Esophagus muscularis mucosa (tissue), 4 donors: ENCODE results near the gene CACNG1. TPM values are rescaled to one million over a fixed set of nuclear protein-coding genes. Genes with fewer than 3 reads are reported as not detected.

Experiments used
- DNase-seq: peaks from one replicate; pipeline ENCODE4 v3.0.0-alpha.2; 2017; ENCODE audit errors: extremely low spot score
- H3K27ac ChIP-seq, 4 donors: fragments of 200-600 bp; sonication (generic); replicated peaks in 1 of 4; 1 replicate in 3 of 4; 2 replicates in 1 of 4; pipeline ENCODE4 v1.5.1; 2016 to 2019; ENCODE audit warnings: mild to moderate bottlenecking in 1 of 4
- H3K27me3 ChIP-seq, 4 donors: fragments of 200-600 bp; sonication (generic); one replicate each; pipeline versions ENCODE4 v1.5.1 to v1.6.0; 2016 to 2019
- H3K36me3 ChIP-seq, 4 donors: fragments of 200-600 bp; sonication (generic); one replicate each; pipeline ENCODE4 v1.5.1; 2016 to 2019
- H3K4me1 ChIP-seq, 4 donors: fragments of 200-600 bp; sonication (generic); one replicate each; pipeline ENCODE4 v1.5.1; 2016 to 2019
- H3K4me3 ChIP-seq, 4 donors: fragments of 200-600 bp; sonication (generic); 1 replicate in 2 of 4; 2 replicates in 2 of 4; pipeline ENCODE4 v1.5.1; 2016 to 2019; ENCODE audit warnings: mild to moderate bottlenecking in 4 of 4, moderate library complexity in 1 of 4
- H3K9me3 ChIP-seq, 4 donors: fragments of 200-600 bp; sonication (generic); 1 replicate in 3 of 4; 2 replicates in 1 of 4; pipeline ENCODE4 v1.5.1; 2016 to 2019
- EP300 ChIP-seq: sonication (generic); formaldehyde crosslinking; IDR thresholded peaks from one replicate; pipeline ENCODE4 v1.6.1; 2017; ENCODE audit warnings: antibody characterized with exemption
- POLR2A ChIP-seq: fragments of 450-650 bp; IDR thresholded peaks from one replicate; pipeline ENCODE4 v1.6.1; 2017; ENCODE audit warnings: antibody characterized with exemption, moderate library complexity, mild to moderate bottlenecking, low read depth
- POLR2AphosphoS5 ChIP-seq, 2 donors: sonication (generic); formaldehyde crosslinking; IDR thresholded peaks; one replicate each; pipeline ENCODE4 v1.6.1; 2017; ENCODE audit warnings: antibody characterized with exemption in 2 of 2
- WGBS: methylation state at CpG from one replicate; pipeline ENCODE4 v1.1.5; 2018; 5-methylcytosine and 5-hydroxymethylcytosine counted together
- intact Hi-C: fragments of 100-400 bp; cut with DNase I; formaldehyde crosslinking; loops from one replicate; pipeline ENCODE4 v1.15.1; 2023
- total RNA-seq, 4 donors: library from RNA; depleted of rRNA; stranded (reverse); fragments of >200 nt; gene quantifications; one replicate each; pipeline versions ENCODE4 v1.1.0 to v1.2.1, GENCODE V29; 2016
- TF ChIP-seq, protein P1 (sequence below), 3 experiments: fragments of 200-600 bp in 2 of 3; fragments of 450-650 bp in 1 of 3; sonication (generic) in 2 of 3; IDR thresholded peaks; one replicate each; pipeline ENCODE4 v1.5.1; 2017 to 2019; ENCODE audit warnings: antibody characterized with exemption in 3 of 3, mild to moderate bottlenecking in 2 of 3, moderate library complexity in 1 of 3

CACNG1 gene
- total RNA-seq, 4 donors from 2014 or later, result not detected

DNA sequence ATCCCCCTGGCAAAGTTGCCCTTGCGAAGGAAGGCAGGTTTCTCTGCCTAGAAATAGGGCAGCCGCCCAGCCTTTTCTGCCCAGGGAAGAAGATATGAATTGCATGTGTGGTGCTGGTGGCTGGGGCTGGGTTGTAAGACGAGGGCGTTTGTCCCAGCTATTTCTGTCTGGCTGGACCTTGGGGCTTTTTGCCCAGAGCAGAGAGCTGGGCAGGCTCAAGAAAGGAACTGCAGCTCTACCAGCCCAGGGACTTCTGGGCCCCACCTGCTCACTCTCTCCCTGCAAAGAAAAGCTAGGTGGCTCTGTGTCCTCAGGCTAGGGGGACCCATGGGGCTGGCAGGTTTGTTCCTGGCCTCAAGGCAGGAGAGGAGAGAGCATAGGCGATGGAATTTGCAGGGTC lies 586 bp downstream of the CACNG1 start:
- intact Hi-C loops, result no loop called here

DNA sequence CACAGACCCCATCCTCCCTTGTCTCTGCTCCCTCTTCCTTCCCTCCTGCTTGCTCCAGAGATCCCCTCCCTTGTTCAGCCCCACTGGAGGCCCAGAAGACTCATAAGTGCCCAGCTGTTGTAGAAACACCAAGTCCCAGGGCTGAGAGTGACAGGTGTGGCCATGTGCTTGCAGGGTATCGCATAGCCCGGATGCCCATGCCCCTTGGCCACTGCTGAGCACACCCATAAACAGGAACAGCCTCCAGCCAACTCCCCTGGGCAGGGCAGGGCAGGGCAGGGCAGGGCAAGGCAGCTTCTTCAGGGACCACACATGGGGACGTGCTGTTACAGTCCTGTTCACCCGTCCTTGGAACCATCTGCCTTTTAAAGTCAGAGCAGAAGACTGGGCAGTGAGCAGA lies 2.0 kb downstream of the CACNG1 start:
- intact Hi-C loops, result no loop called here
- WGBS, result 84% methylated on average over 4 of the region's 4 CpGs
- H3K9me3 ChIP-seq, result peaks cover 0 to 28% (median 18%) of the 10 kb centered on the region in 4 donors

More for the DNA sequence above, 586 bp downstream of the CACNG1 start:
- Histone ChIP-seq H3K36me3 (no peaks in the 10 kb centered on the region), H3K9me3 (peaks cover 0 to 24% (median 16%) of the 10 kb centered on the region in 4 donors), H3K27ac (no peak overlapping the region), H3K27me3 (peaks cover 0 to 3% (median 0%) of the 10 kb centered on the region in 4 donors), H3K4me3 (no peak overlapping the region), H3K4me1 (peaks cover 0 to 3% (median 0%) of the 10 kb centered on the region in 4 donors)
- 92% methylated on average over 5 of the region's 5 CpGs for WGBS
- TF ChIP-seq EP300 (no peak), POLR2AphosphoS5 (IDR thresholded peaks at IDR 0.05) (no peak), POLR2A (no peak)
- TF ChIP-seq, protein P1, sequence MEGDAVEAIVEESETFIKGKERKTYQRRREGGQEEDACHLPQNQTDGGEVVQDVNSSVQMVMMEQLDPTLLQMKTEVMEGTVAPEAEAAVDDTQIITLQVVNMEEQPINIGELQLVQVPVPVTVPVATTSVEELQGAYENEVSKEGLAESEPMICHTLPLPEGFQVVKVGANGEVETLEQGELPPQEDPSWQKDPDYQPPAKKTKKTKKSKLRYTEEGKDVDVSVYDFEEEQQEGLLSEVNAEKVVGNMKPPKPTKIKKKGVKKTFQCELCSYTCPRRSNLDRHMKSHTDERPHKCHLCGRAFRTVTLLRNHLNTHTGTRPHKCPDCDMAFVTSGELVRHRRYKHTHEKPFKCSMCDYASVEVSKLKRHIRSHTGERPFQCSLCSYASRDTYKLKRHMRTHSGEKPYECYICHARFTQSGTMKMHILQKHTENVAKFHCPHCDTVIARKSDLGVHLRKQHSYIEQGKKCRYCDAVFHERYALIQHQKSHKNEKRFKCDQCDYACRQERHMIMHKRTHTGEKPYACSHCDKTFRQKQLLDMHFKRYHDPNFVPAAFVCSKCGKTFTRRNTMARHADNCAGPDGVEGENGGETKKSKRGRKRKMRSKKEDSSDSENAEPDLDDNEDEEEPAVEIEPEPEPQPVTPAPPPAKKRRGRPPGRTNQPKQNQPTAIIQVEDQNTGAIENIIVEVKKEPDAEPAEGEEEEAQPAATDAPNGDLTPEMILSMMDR (IDR thresholded peaks at IDR 0.05), result no peak
- DNase-seq, result no peak

DNA sequence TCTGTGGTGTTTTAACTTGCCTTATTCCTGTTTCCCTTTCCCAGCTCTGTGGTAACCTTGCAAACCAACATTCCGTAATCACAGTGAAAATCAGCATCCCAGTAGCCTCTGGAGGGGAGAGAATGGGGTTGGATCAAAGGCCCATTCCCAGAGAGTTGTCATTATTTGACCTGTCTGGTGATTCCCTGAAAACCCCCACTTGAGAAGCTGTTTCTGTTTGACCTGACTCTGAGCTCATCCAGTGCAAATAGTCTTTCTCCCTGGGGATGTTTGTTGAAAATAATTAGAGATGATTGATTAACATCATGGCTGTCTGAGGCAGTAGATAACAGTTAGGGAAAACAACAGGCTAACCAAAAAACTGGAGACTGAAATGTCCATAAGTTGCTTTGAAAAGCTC lies 3.0 kb downstream of the CACNG1 start:
- no peak for DNase-seq
- peaks cover 0 to 3% (median 0%) of the 10 kb centered on the region in 4 donors for H3K27me3 ChIP-seq
- H3K4me1 ChIP-seq, result peaks cover 0 to 3% (median 0%) of the 10 kb centered on the region in 4 donors
- WGBS, result 75% methylated on average over 1 of the region's 1 CpG
- H3K4me3 ChIP-seq, result no peak overlapping the region
- TF ChIP-seq, protein P1 (IDR thresholded peaks at IDR 0.05), result no peak
- no peak for TF ChIP-seq POLR2A
- TF ChIP-seq POLR2AphosphoS5 (IDR thresholded peaks at IDR 0.05), result no peak
- TF ChIP-seq EP300, result no peak
- H3K36me3 ChIP-seq, result no peaks in the 10 kb centered on the region
- no peak overlapping the region for H3K27ac ChIP-seq
- H3K9me3 ChIP-seq, result peaks cover 0 to 28% (median 18%) of the 10 kb centered on the region in 4 donors
- intact Hi-C loops, result no loop called here

More for the DNA sequence above, 2.0 kb downstream of the CACNG1 start:
- Histone ChIP-seq H3K4me3 (no peak overlapping the region), H3K4me1 (peaks cover 0 to 3% (median 0%) of the 10 kb centered on the region in 4 donors), H3K27me3 (peaks cover 0 to 3% (median 0%) of the 10 kb centered on the region in 4 donors), H3K27ac (no peak overlapping the region), H3K36me3 (no peaks in the 10 kb centered on the region)
- DNase-seq, result no peak
- TF ChIP-seq EP300 (no peak), POLR2A (no peak), POLR2AphosphoS5 (IDR thresholded peaks at IDR 0.05) (no peak)
- TF ChIP-seq, protein P1 (IDR thresholded peaks at IDR 0.05), result no peak

DNA sequence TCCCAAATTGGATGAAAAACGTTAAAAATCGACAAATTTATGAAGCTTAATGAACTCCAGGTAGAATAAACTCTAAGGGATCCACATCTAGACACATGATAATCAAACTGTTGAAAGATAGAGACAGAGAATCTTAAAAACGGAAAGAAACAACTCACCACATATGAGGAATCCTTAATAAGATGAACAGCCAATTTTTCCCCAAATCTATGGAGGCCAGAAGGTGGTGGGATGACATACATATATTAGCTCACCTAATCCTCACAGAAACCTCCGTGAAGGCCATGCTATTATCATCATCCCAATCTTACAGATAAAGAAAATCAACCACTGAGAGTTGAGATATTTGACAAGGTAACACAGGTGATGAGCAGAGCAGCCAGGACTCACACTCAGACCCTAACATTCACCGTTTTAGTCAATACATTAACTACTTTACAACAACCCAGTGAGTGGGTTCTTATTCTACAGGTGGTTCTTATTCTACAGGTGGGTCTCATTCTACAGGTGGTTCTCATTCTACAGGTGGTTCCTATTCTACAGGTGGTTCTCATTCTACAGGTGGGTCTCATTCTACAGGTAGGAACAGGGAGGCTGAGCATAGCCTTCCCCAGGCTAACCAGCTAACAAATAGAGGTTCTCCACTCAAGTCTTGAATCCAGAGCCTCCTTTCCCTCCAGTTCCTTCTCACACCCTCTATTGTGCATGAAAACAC lies 4.8 kb downstream of the CACNG1 start:
- 86% methylated on average over 5 of the region's 5 CpGs for WGBS
- H3K27me3 ChIP-seq, result no peaks in the 10 kb centered on the region
- H3K27ac ChIP-seq, result no peak overlapping the region
- DNase-seq, result no peak
- H3K4me1 ChIP-seq, result peaks cover 0 to 3% (median 0%) of the 10 kb centered on the region in 4 donors
- H3K36me3 ChIP-seq, result no peaks in the 10 kb centered on the region
- H3K9me3 ChIP-seq, result peaks cover 0 to 28% (median 18%) of the 10 kb centered on the region in 4 donors
- intact Hi-C loops, result no loop called here
- no peak overlapping the region for H3K4me3 ChIP-seq
- no peak for TF ChIP-seq POLR2AphosphoS5 (IDR thresholded peaks at IDR 0.05)
- no peak for TF ChIP-seq POLR2A
- TF ChIP-seq, protein P1 (IDR thresholded peaks at IDR 0.05), result no peak
- no peak for TF ChIP-seq EP300
